NT2/D1 (cell line): Measurements from ENCODE around the gene USP54.

ENCODE experiments used
- DNase-seq: peaks from one replicate; pipeline ENCODE4 v3.0.0-alpha.2; 2011; ENCODE audit warnings: low read depth, low spot score
- H3K27me3 ChIP-seq: 2 replicates; pipeline ENCODE4 v1.6.0; 2011; ENCODE audit warnings: mild to moderate bottlenecking; ENCODE audit not compliant: insufficient read length, insufficient read depth
- H3K36me3 ChIP-seq: 2 replicates; pipeline ENCODE4 v1.6.1; 2011; ENCODE audit warnings: mild to moderate bottlenecking, low read length, mixed read lengths; ENCODE audit not compliant: insufficient read depth, insufficient read length
- H3K4me1 ChIP-seq: 2 replicates; pipeline ENCODE4 v1.5.1; 2011; ENCODE audit not compliant: insufficient read depth, insufficient read length
- H3K4me3 ChIP-seq: 2 replicates; pipeline ENCODE4 v1.5.1; 2011; ENCODE audit warnings: low read depth; ENCODE audit not compliant: insufficient read length
- H3K9ac ChIP-seq: 2 replicates; pipeline ENCODE4 v1.6.0; 2011; ENCODE audit warnings: low read depth; ENCODE audit not compliant: insufficient read length
- H3K9me3 ChIP-seq: 2 replicates; pipeline ENCODE4 v1.5.1; 2011; ENCODE audit warnings: mild to moderate bottlenecking, low read length; ENCODE audit not compliant: insufficient read depth
- SUZ12 ChIP-seq: IDR thresholded peaks from 2 replicates; pipeline ENCODE4 v1.6.1; 2011; ENCODE audit not compliant: insufficient read length, insufficient read depth; ENCODE audit errors: extremely low read depth
- YY1 ChIP-seq: IDR thresholded peaks from 2 replicates; pipeline ENCODE4 v1.6.1; 2011; ENCODE audit not compliant: insufficient read length, insufficient read depth
- ZNF274 ChIP-seq: IDR thresholded peaks from 2 replicates; pipeline ENCODE4 v1.6.1; 2011; ENCODE audit warnings: mild to moderate bottlenecking, low read depth, low read length

Gene USP54

DNA sequence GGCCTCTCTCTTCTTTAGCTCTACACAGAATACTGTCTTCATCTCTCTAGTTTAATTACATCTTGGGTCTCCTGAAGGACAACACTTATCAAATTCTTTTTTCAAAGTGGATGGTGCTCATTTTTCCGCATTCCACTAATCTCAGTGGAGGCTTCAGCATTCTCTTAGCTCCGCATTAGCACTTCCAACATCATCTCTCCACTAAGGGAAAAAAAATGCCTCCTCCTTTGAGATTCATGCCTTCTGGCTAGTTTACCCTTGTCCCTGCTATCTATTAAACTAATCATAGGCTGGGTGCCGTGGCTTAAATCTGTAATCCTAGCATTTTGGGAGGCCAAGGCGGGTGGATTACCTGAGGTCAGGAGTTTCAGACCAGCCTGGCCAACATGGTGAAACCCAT is 104.5 kb downstream of the USP54 start:
- no peaks in the 10 kb centered on the region for H3K9me3 ChIP-seq
- no peak for TF ChIP-seq YY1
- TF ChIP-seq ZNF274: no peak
- no peak for TF ChIP-seq SUZ12
- H3K4me3 ChIP-seq: no peak overlapping the region
- no peak for DNase-seq
- H3K36me3 ChIP-seq: peaks cover 8% of the 10 kb centered on the region
- no peaks in the 10 kb centered on the region for H3K27me3 ChIP-seq
- no peaks in the 10 kb centered on the region for H3K4me1 ChIP-seq
- H3K9ac ChIP-seq: no peak overlapping the region

DNA sequence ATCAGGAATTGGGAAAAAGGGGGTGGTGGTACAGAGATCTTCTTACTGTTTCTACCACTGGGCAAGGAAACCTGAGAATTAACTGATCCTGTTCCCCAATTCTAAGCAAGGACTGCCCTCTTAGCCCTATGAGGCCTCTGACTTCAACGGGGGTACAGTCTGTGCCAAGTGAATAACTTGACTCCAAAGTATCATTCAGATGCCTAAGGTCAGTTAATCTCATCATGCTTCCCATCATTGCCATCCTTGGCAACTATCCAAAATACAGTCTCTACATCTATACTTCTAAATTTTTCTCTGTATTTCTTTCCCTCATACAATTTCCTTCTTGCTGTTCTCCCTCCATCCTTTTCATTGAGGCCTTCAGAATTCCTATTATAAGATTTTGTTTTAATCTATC is 105.8 kb downstream of the USP54 start:
- TF ChIP-seq ZNF274 (no peak), YY1 (no peak), SUZ12 (no peak)
- H3K4me3 ChIP-seq: no peak overlapping the region
- H3K9me3 ChIP-seq: no peaks in the 10 kb centered on the region
- H3K4me1 ChIP-seq: no peaks in the 10 kb centered on the region
- DNase-seq: no peak
- no peaks in the 10 kb centered on the region for H3K27me3 ChIP-seq
- no peak overlapping the region for H3K9ac ChIP-seq
- H3K36me3 ChIP-seq: peaks cover 8% of the 10 kb centered on the region

DNA sequence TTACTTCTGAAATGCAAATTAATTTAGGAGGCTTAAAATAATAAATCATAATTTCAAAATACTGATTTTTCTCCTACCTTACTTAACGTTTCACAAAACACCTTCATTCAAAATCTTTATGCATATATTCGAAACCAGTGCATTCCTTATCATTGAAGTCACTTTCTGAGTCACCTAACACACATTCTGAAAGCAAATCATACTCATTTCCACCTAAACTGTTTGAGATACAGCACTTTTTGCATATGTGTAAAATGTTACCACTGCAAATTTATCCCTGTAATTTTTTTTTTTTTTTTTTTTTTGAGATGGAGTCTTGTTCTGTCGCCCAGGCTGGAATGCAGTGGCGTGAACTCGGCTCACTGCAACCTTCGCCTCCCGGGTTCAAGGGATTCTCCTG is 111.0 kb downstream of the USP54 start:
- TF ChIP-seq SUZ12: no peak
- TF ChIP-seq ZNF274: no peak
- TF ChIP-seq YY1: no peak
- Histone ChIP-seq H3K36me3 (peaks cover 20% of the 10 kb centered on the region), H3K4me3 (no peak overlapping the region), H3K9ac (no peak overlapping the region), H3K4me1 (no peaks in the 10 kb centered on the region), H3K9me3 (no peaks in the 10 kb centered on the region), H3K27me3 (no peaks in the 10 kb centered on the region)
- DNase-seq: no peak

DNA sequence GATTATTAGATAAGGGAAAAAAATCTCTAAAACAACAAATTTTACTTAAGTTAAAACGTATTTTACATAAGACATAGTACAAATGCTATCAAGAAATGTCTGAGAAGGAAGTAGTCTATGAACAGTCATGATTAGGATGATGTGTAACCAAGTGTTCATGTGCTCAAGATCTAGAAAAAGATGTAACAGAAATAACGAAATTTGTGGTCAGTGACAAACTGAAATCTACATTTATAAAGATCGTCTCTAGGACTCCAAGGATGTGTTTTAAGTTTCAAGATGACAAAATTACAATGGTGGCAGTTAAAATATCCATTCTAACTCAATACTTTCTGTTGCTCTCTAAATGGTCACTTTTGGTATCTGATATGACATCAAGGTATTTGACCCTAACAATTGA is 112.5 kb downstream of the USP54 start:
- DNase-seq: no peak
- H3K9me3 ChIP-seq: no peaks in the 10 kb centered on the region
- H3K9ac ChIP-seq: no peak overlapping the region
- no peak overlapping the region for H3K4me3 ChIP-seq
- no peaks in the 10 kb centered on the region for H3K4me1 ChIP-seq
- H3K36me3 ChIP-seq: peaks cover 20% of the 10 kb centered on the region
- no peaks in the 10 kb centered on the region for H3K27me3 ChIP-seq
- no peak for TF ChIP-seq ZNF274
- TF ChIP-seq YY1: no peak
- no peak for TF ChIP-seq SUZ12

DNA sequence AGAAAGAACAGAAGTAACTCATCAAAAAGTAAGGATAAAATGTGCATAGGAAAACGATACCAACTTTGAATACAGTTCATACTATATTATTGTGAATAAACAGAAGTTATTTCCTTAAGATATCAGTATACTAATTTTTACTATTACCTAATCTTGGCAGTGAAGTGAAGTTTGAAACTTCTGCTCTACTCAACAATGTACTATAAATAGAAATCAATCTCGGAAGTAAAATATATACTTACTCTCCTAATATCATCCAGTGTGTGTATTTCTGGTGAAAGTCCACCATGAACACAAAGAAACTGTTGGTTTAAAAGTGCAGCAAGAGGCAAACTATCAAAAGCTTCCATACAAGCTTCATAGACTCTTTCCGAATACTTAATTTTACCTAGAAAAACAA is 119.9 kb downstream of the USP54 start:
- Histone ChIP-seq H3K4me1 (no peaks in the 10 kb centered on the region), H3K27me3 (no peaks in the 10 kb centered on the region), H3K9ac (no peak overlapping the region), H3K4me3 (no peak overlapping the region), H3K36me3 (peaks cover 56% of the 10 kb centered on the region), H3K9me3 (no peaks in the 10 kb centered on the region)
- TF ChIP-seq SUZ12 (no peak), YY1 (no peak), ZNF274 (no peak)
- DNase-seq: no peak

DNA sequence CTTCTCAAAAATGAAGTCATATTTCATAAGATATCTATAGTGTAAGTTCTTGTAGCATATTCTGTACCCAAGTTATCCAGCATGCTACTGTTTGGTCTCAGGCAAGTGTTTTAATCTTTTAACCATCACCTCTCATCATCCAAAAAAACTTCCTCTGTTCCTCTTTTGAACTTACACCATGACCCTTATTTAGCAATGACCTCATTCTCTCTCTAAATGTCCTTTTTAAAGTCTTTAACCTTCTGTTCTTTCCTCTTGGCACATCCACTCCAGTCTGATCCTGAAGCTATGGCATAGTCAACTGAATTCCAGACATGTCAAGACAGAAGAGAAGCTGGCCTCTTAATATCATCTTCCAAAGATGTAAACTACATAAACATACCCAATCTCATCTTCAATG is 121.6 kb downstream of the USP54 start:
- no peak overlapping the region for H3K4me3 ChIP-seq
- H3K9me3 ChIP-seq: no peaks in the 10 kb centered on the region
- H3K4me1 ChIP-seq: no peaks in the 10 kb centered on the region
- TF ChIP-seq YY1 (no peak), ZNF274 (no peak), SUZ12 (no peak)
- no peak overlapping the region for H3K9ac ChIP-seq
- no peak for DNase-seq
- H3K36me3 ChIP-seq: peaks cover 60% of the 10 kb centered on the region
- no peaks in the 10 kb centered on the region for H3K27me3 ChIP-seq

DNA sequence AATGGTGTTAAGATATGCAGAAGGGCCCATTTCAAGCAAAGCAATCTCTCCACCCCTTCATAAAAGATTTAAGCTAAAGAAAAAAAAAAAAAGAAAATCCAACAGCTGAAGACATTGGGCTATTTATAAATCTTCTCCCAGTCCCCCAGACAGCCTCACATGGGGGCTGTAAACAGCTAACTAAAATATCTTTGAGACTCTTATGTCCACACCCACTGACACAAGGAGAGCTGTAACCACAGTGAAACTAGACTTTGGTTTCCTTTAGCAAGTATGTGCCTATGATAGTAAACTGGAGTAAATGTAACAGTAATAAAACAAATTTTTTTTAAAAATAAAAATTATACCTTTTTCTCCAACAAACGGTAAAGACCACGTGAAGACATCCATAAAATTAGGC is 123.9 kb downstream of the USP54 start:
- H3K4me3 ChIP-seq: no peak overlapping the region
- H3K36me3 ChIP-seq: peaks cover 61% of the 10 kb centered on the region
- no peak for DNase-seq
- no peak overlapping the region for H3K9ac ChIP-seq
- no peaks in the 10 kb centered on the region for H3K4me1 ChIP-seq
- H3K27me3 ChIP-seq: no peaks in the 10 kb centered on the region
- H3K9me3 ChIP-seq: no peaks in the 10 kb centered on the region
- TF ChIP-seq YY1: no peak
- TF ChIP-seq ZNF274: no peak
- no peak for TF ChIP-seq SUZ12
